A172 (cell line): ENCODE results near the gene MRPL24. TPM values are rescaled to one million over a fixed set of nuclear protein-coding genes. Genes with fewer than 3 reads are reported as not detected.

ENCODE experiments used
- DNase-seq: peaks from one replicate; pipeline ENCODE4 v3.0.0-alpha.2; 2015; ENCODE audit warnings: low spot score
- total RNA-seq: library from RNA; depleted of rRNA; stranded (reverse); fragments of >200 nt; shearing (Covaris generic); gene quantifications from 2 replicates; pipeline ENCODE4 v1.2.3, GENCODE V29; 2014

MRPL24 gene
- total RNA-seq, 1 experiment from 2014 or later, result 138 TPM

GRCh38 chr1:156744344-156744743 lies 3.5 kb upstream of the MRPL24 start:
- no peak for DNase-seq

- no peak for DNase-seq
Observed at GRCh38 chr1:156743367-156744302, 2.7 kb upstream of the MRPL24 start.

- DNase-seq, result no peak
Observed at GRCh38 chr1:156742801-156743200, 1.9 kb upstream of the MRPL24 start.

GRCh38 chr1:156742017-156742416 lies 1.1 kb upstream of the MRPL24 start:
- no peak for DNase-seq

GRCh38 chr1:156741481-156741983 lies 644 bp upstream of the MRPL24 start:
- DNase-seq, result no peak

GRCh38 chr1:156740237-156740740 lies 599 bp downstream of the MRPL24 start:
- DNase-seq, result peak; percentile 30

GRCh38 chr1:156738916-156739315 lies 2.0 kb downstream of the MRPL24 start:
- no peak for DNase-seq

- DNase-seq, result no peak
Observed at GRCh38 chr1:156738407-156738806, 2.5 kb downstream of the MRPL24 start.

- DNase-seq, result no peak
Observed at GRCh38 chr1:156733989-156734584, 6.8 kb downstream of the MRPL24 start.

- DNase-seq, result peak; percentile 99
Observed at GRCh38 chr1:156728599-156729462, 12.1 kb downstream of the MRPL24 start, which contains the start of gene ISG20L2. Gene ISG20L2, minus strand, starts transcription at chr1:156728766. Its CDS starts 1,114 bp downstream, at chr1:156727652.

- peak; percentile 61 for DNase-seq
Observed at GRCh38 chr1:156727926-156728598, 12.8 kb downstream of the MRPL24 start, which contains the start of gene METTL25B. Gene METTL25B, plus strand, starts transcription at chr1:156728469. Its CDS starts 636 bp downstream, at chr1:156729105.

GRCh38 chr1:156727492-156727891 lies 13.4 kb downstream of the MRPL24 start:
- DNase-seq, result no peak

- peak; percentile 69 for DNase-seq
Observed at GRCh38 chr1:156726549-156727226, 14.2 kb downstream of the MRPL24 start.

- peak; percentile 93 for DNase-seq
Observed at GRCh38 chr1:156725683-156726280, 15.1 kb downstream of the MRPL24 start.

- no peak for DNase-seq
Observed at GRCh38 chr1:156721535-156721934, 19.4 kb downstream of the MRPL24 start.

GRCh38 chr1:156721131-156721530 lies 19.8 kb downstream of the MRPL24 start:
- no peak for DNase-seq

GRCh38 chr1:156717351-156717750 lies 23.5 kb downstream of the MRPL24 start:
- no peak for DNase-seq

- DNase-seq, result no peak
Observed at GRCh38 chr1:156714830-156715229, 26.1 kb downstream of the MRPL24 start.

GRCh38 chr1:156712626-156713025 lies 28.3 kb downstream of the MRPL24 start:
- DNase-seq, result no peak
